NCI-H1092 (cell line): ENCODE results near the gene GALNT9.
"Not testable (repeated sequence)": the region's sequence is repeated elsewhere in the genome, so short reads cannot be mapped to it uniquely, and the experiment has no call there.

Experiments used
- DNase-seq: peaks from one replicate; lab custom pipeline; 2025; lab: John Stamatoyannopoulos, UW

The GALNT9 gene

DNA sequence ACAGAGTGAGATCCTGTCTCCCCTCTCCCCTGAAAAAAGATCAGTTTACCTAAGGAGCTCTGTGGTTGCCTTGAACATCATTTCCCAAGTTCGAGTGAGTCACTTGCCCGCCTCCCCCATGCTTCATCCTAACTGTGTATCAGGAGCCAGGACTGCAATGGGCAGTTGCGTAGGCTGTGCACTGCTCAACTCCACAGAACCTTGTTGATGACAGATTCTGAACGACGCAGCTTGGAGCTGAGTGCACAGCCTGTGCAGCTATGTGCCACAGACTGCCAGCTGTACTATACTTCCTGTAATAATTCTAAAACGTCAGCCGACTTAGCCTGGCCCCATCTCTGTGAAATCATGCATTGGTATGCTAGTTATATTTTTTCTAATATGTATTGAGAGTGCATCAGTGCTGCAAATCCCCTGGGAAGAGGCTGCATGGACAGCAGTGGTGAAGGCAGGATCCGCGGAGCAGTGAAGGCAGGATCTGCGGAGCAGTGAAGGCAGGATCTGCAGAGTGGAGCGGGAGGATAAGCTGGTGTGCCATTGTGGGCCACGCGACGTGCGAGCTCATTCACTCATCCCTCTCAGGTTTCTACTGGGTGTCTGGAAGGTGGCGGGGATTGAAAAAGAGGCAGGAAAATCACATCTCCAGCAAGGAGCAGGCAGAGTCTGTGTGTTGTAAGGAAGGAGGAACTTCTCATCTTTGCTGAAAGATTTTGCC, 80.8 kb downstream of the GALNT9 start:
- DNase-seq: no peak

- no peak for DNase-seq
Measured at GRCh38 chr12:132247718-132248452, 81.5 kb downstream of the GALNT9 start.

DNA sequence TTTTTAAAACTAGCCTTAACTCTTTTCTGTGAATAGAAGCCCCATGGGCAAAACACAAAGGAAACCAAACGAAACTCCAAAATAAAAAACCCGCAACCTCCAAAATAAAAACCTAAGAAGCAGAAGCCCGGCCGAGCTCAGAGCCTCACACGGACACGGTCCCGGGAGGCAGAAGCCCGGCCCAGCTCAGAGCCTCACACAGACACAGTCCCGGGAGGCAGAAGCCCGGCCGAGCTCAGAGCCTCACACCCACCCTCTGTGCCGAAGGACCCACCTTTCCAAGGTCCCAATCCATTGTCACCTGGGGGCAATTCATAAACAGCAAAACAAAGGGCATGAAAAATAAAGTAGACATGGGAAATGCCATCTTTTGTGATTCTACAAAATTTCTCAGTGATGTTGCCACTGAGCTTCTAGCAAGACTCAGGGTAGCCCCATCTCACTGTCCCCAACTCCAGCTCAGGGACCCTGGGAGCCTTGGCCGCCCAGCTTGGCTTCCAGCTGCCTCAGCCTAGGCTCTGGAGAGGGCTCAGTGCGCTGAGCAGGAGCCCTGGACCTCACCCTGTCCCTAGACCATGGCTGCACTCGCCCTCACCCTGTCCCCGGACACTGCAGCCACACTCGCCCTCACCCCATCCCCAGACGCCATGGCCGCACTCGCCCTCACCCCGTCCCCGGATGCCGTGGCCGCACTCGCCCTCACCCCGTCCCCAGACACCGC, 82.2 kb downstream of the GALNT9 start:
- no peak for DNase-seq

GRCh38 chr12:132245521-132246101, 83.8 kb downstream of the GALNT9 start:
- no peak for DNase-seq

DNA sequence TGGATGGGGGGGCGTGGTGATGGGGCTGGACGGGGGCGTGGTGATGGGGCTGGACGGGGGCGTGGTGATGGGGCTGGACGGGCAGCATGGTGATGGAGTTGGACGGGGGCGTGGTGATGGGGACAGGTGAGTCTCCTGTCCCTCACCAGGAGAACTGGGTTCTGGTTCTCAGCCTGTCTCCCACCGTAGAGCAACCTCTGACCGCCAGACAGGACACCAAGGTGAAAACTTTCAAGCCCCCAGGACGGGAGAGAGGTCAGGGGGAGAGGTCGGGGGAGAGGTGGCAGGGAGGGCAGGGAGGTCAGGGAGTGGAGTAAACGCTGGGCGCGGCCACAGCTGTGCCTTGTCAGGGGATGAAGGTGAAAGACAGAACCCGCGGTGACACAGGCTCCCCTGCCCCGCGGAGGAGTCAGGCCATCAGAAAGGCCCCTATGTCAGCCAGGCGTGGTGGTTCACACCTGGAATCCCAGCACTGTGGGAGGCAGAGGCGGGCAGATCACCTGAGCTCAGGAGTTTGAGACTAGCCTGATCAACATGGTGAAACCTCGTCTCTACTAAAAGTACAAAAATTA, 84.6 kb downstream of the GALNT9 start:
- no peak for DNase-seq

- no peak for DNase-seq
Measured at GRCh38 chr12:132243596-132244310, 85.6 kb downstream of the GALNT9 start.

DNA sequence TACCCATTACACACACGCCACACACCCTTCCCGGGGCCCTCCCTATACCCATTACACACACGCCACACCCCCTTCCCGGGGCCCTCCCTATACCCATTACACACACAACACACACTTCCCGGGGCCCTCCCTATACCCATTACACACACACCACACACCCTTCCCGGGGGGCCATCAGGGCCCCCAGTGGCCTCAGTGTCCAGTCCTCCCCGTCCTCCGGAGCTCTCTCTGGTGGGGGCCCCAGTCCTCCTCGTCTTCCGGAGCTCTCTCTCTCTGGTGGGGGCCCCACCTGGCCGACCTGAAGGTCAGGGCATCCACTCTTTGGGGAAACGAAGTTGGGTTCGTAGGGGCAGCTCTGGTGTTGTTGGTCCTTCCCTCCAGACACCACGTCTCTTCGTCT, 86.2 kb downstream of the GALNT9 start:
- not testable (repeated sequence) for DNase-seq

- DNase-seq: not testable (repeated sequence)
Measured at GRCh38 chr12:132240669-132241007, 88.8 kb downstream of the GALNT9 start.

DNA sequence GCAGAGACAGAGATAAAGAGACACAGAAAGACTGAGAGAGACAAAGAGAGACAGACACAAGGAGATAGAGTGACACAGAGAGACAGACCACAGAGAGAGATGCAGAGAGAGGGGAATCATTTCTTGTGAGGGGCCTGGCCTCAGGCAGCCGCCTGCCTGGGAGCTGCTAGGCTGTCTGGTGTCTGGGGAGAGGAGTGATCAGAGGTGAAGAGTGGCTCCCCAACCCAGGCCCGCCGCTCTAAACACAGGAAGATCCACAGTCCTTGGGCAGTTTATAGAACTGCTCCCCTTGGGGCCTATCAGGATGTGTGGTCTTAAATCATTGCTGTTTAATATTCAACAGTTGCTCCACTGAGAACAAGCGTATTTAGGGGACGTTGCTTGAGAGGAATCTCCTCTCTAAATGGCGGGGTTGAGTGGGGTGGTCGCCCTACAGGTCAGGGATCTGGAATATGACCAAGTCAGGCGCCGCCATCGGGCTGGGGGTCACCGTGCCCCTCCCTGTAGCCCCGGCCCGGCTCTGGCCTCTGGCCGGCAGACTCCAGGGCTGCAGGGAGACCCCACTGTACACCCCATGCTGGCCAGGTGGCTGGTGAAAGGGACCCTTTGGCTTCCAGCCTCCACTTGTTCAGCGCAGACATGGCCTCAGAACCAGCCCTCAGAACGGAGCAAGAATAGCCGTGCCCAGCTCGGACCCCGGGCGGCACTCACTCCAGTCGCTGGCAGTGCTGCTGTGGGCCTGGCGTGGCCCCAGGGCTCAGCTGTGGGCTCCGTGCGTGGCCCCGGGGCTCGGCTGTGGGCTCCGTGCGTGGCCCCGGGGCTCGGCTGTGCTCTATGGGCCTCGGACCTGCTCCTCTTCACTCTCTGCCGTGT, 89.4 kb downstream of the GALNT9 start:
- no peak for DNase-seq

- DNase-seq: no peak
Measured at GRCh38 chr12:132239392-132239791, 90.0 kb downstream of the GALNT9 start.

DNA sequence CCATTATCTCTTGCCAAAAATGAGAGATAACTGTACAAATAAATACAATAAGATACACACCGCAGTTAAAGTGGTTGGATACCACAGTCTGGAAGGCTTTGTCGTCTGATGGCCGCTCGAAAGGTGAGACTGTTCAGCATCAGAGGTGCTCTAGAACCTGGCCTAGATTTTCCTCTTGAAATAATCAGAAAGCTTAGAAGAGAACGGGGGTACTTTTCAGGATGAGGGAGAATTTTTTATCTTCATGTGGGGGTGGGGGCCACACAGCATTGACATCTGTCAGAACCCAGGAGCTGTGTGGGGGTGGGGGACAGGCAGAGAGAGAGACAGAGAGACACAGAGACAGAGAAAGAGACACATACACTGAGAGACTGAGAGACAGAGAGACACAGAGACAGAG, 90.5 kb downstream of the GALNT9 start:
- no peak for DNase-seq

GRCh38 chr12:132238488-132238854, 90.9 kb downstream of the GALNT9 start:
- no peak for DNase-seq

GRCh38 chr12:132237772-132238487, 91.5 kb downstream of the GALNT9 start:
- DNase-seq: no peak

DNA sequence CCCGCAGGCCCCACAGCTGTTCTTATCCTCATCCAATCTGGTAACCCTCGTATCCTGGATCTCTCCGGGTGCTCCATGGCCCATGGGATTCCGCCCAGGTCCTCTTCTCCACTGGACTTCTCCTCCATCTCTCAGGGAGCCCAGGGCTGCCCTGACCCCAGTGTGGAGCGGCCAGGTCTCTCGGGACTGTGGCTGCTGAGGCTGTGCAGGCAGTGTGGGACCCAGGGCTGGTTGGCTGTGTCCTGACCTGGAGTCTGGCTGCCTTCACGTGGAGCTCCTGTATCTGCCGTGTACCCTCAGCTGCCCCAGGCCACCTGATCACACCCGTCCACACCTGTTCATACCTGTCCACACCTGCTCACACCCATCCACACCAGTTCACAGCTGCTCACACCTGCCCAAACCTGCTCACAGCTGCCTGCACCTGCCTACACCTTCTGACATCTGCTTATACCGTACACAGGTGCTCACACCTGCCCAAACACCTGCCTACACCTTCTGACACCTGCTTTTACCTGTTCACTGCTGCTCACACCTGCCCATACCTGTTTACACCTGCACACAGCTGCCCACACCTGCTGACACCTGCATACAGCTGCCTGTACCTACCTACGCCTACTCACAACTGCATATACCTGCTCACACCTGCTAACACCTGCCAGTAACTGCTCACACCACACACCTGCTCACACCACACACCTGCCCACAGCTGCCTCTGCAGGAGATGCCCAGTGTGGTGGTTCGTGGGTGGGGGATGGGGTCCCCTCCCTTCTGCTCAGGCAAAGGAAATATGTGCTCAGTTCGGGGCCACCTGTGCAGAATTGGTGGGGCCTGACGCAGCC, 92.2 kb downstream of the GALNT9 start:
- no peak for DNase-seq

DNA sequence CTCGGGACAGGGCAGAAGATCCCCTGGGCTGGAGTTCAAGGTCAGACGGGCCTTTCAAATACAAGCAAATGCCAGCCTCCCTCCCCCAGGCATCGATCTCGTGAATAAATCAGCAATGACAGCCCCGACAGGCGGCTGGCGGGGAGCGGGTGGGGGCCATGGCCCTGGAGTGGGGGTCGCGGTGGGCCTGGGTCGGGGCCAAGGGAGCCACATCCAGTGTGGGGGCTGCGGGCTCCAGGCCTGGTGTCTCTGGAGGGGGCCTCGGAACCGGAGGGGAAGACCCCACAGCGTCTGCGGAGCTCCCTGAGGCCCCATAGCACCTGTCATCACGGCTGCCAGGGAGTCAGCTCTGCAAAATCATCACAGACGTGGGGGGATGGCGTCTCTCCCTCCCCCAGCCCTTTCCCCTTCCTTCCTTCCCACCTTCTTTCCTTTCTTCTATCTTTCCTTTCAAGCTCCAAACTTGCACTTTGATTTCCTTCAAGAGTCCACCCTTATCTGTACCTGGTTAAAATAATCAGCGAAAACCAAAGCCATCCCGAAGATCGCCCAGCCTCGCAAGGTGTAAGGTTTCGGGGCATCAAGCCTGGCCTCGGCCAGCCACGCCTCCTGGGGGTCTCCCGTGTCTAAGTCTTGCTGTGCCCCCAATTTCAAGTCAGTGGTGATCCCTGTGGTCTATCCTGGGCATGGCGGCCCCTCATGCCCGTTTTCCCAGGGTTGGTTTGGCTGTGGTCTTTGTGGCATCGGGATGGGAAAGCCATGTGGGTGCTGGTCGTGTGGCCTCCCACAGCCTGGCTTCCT, 93.1 kb downstream of the GALNT9 start:
- DNase-seq: no peak

- no peak for DNase-seq
Measured at GRCh38 chr12:132235116-132235820, 94.1 kb downstream of the GALNT9 start.

GRCh38 chr12:132230381-132230780, 99.0 kb downstream of the GALNT9 start:
- no peak for DNase-seq

DNA sequence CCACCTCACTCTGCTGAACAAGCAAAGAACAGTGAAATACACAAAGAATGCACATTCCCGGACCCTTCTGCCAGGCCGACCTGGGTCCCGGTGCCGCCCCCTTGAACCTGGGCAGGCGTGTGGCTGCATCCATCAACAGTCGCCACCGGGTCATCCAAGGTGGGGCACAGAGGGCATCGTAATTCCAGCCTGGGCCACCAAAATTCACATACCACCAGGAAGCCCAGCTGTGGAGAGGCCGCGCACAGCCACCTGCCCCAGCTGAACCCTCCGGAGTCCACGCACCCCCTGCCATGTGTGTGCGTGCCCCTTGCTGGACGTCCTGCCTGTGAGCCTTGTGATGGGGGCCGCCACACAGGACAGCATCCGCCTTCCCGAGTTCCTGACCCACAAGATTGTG, 99.5 kb downstream of the GALNT9 start:
- DNase-seq: no peak
